A673 (cell line): ENCODE results near the gene RFPL1. TPM values are rescaled to one million over a fixed set of nuclear protein-coding genes. Genes with fewer than 3 reads are reported as not detected.

Experiments
- BruUV-seq: library from RNA; stranded (reverse); fragments of 400-500 nt; replicated peaks from 2 replicates; lab custom pipeline; 2021; lab: Mats Ljungman, UMichigan
- CTCF ChIA-PET: fragments of 300-600 bp; sonication (Branson Sonifier 250); formaldehyde crosslinking; loops from one replicate; lab custom pipeline; 2022; ENCODE audit warnings: antibody characterized with exemption; lab: Charles Lee
- POLR2A ChIA-PET: fragments of 300-600 bp; sonication (Branson Sonifier 250); formaldehyde crosslinking; loops from one replicate; lab custom pipeline; 2022; ENCODE audit warnings: antibody characterized with exemption; ENCODE audit not compliant: low non-redundant PET; lab: Charles Lee
- DNase-seq: peaks from one replicate; pipeline ENCODE4 v3.0.0-alpha.2; 2015; ENCODE audit warnings: low spot score
- H3K27ac ChIP-seq: fragments of 200-600 bp; sonication (generic); 2 replicates; pipeline ENCODE4 v1.5.1; 2016; ENCODE audit warnings: mixed run types, low read depth, mild to moderate bottlenecking, mixed read lengths, antibody characterized with exemption, low read length; ENCODE audit not compliant: poor library complexity, severe bottlenecking
- H3K27me3 ChIP-seq: fragments of 200-600 bp; sonication (generic); replicated peaks from 2 replicates; pipeline ENCODE4 v1.6.1; 2017; ENCODE audit warnings: mixed run types, low read depth, mild to moderate bottlenecking, mixed read lengths, antibody characterized with exemption, low read length; ENCODE audit not compliant: insufficient read depth, poor library complexity
- H3K36me3 ChIP-seq: fragments of 200-600 bp; sonication (generic); 2 replicates; pipeline ENCODE4 v1.6.1; 2016; ENCODE audit warnings: mixed run types, mild to moderate bottlenecking, mixed read lengths, antibody characterized with exemption, low read length; ENCODE audit not compliant: insufficient read depth, poor library complexity, severe bottlenecking
- H3K4me1 ChIP-seq: fragments of 200-600 bp; sonication (generic); 2 replicates; pipeline ENCODE4 v1.6.1; 2017; ENCODE audit warnings: mixed run types, mild to moderate bottlenecking, mixed read lengths, antibody characterized with exemption, low read length; ENCODE audit not compliant: insufficient read depth, poor library complexity, severe bottlenecking
- H3K4me3 ChIP-seq: fragments of 200-600 bp; sonication (generic); 2 replicates; pipeline ENCODE4 v1.5.1; 2016; ENCODE audit warnings: low read depth, mixed run types, mild to moderate bottlenecking, mixed read lengths, low read length; ENCODE audit not compliant: poor library complexity, severe bottlenecking
- H3K9me3 ChIP-seq: fragments of 200-600 bp; sonication (generic); 2 replicates; pipeline ENCODE4 v1.6.1; 2016; ENCODE audit warnings: mixed run types, low read depth, mild to moderate bottlenecking, mixed read lengths, antibody characterized with exemption, low read length; ENCODE audit not compliant: poor library complexity, severe bottlenecking
- EZH2 ChIP-seq: fragments of 200-600 bp; sonication (generic); IDR thresholded peaks from 2 replicates; pipeline ENCODE4 v1.6.1; 2017; ENCODE audit warnings: borderline replicate concordance, low read depth, mild to moderate bottlenecking, mixed read lengths, antibody characterized with exemption, low read length; ENCODE audit not compliant: poor library complexity, severe bottlenecking
- intact Hi-C: fragments of 100-400 bp; cut with micrococcal nuclease; formaldehyde crosslinking; loops from one replicate; pipeline ENCODE4 v1.10.0; 2022; ENCODE audit not compliant: unreplicated experiment
- total RNA-seq: library from RNA; stranded (reverse); gene quantifications from 2 replicates; pipeline ENCODE4 v1.2.3, GENCODE V29; 2021
- TF ChIP-seq, protein P1 (sequence below): fragments of 300-800, 200-600 bp; sonication (generic); conservative IDR thresholded peaks from 2 replicates; pipeline ENCODE4 v1.5.1; 2017; ENCODE audit warnings: low read depth, mild to moderate bottlenecking, antibody characterized with exemption, low read length, moderate library complexity, mixed read lengths

The RFPL1 gene
- total RNA-seq, 1 experiment from 2014 or later = not detected

- POLR2A ChIA-PET = no interaction called here
- no peak for DNase-seq
These were observed 5.1 kb downstream of the RFPL1 start for GRCh38 chr22:29443452-29443851.

DNA sequence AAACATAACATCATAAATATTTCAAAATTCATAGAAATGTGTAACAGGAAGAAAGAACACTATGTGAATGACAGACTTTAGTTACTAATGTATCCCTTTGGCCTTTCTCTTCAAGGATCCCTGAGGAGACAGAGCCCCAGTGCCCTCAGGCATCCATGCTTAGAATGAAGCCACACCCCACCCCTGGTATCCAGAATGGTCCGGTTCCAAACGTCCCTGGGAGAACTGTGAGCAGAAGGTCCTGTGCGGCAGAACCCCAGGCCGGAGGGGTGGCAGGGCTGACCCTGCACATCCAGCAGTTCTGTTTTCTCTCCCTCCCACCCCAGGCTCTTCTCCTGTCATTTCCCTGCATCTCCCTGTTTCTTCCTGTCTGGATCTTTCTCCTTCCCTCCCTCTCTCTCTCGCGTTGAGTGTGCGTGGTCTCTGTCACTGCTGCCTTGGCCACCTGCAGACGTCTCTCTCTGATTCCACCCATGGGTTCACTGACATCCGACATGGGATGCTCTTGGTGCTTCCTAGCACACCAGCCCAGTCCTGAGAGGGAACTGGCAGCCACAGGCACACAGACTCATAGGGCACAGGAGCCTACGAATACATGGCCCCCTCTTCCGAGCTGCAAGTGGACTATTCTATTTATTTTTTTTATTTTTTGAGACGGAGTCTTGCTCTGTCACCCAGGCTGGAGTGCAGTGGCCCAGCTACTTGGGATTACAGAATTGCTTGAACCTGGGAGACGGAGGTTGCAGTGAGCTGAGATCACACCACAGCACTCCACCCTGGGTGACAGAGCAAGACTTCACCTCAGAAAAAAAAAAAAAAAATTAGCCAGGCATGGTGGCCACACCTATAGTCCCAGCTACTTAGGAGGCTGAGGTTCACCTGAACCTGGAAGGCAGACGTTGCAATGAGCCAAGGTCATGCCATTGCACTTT is 5.7 kb downstream of the RFPL1 start:
- ChIA-PET CTCF (no interaction called here), POLR2A (no interaction called here)
- H3K9me3 ChIP-seq = no peaks in the 10 kb centered on the region
- H3K4me3 ChIP-seq = no peak overlapping the region
- no peaks in the 10 kb centered on the region for H3K36me3 ChIP-seq
- no peak for DNase-seq
- no TSS peak for BruUV-seq
- no peak for TF ChIP-seq EZH2
- no peaks in the 10 kb centered on the region for H3K27me3 ChIP-seq
- no peak overlapping the region for H3K27ac ChIP-seq
- no peaks in the 10 kb centered on the region for H3K4me1 ChIP-seq
- intact Hi-C loops = no loop called here

More at GRCh38 chr22:29443452-29443851, 5.1 kb downstream of the RFPL1 start:
- intact Hi-C loops = no loop called here
- TF ChIP-seq, protein P1, sequence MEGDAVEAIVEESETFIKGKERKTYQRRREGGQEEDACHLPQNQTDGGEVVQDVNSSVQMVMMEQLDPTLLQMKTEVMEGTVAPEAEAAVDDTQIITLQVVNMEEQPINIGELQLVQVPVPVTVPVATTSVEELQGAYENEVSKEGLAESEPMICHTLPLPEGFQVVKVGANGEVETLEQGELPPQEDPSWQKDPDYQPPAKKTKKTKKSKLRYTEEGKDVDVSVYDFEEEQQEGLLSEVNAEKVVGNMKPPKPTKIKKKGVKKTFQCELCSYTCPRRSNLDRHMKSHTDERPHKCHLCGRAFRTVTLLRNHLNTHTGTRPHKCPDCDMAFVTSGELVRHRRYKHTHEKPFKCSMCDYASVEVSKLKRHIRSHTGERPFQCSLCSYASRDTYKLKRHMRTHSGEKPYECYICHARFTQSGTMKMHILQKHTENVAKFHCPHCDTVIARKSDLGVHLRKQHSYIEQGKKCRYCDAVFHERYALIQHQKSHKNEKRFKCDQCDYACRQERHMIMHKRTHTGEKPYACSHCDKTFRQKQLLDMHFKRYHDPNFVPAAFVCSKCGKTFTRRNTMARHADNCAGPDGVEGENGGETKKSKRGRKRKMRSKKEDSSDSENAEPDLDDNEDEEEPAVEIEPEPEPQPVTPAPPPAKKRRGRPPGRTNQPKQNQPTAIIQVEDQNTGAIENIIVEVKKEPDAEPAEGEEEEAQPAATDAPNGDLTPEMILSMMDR = no peak
- no peak for TF ChIP-seq EZH2
- Histone ChIP-seq H3K4me1 (no peaks in the 10 kb centered on the region), H3K4me3 (no peak overlapping the region), H3K9me3 (no peaks in the 10 kb centered on the region), H3K27me3 (no peaks in the 10 kb centered on the region), H3K27ac (no peak overlapping the region), H3K36me3 (no peaks in the 10 kb centered on the region)
- BruUV-seq = no TSS peak
- CTCF ChIA-PET = no interaction called here

- Histone ChIP-seq H3K9me3 (no peaks in the 10 kb centered on the region), H3K27me3 (no peaks in the 10 kb centered on the region), H3K27ac (no peak overlapping the region), H3K36me3 (no peaks in the 10 kb centered on the region), H3K4me1 (no peaks in the 10 kb centered on the region), H3K4me3 (no peak overlapping the region)
- POLR2A ChIA-PET = no interaction called here
- intact Hi-C loops = no loop called here
- BruUV-seq = no TSS peak
- no peak for DNase-seq
- TF ChIP-seq, protein P1 = no peak
- TF ChIP-seq EZH2 = no peak
- CTCF ChIA-PET = no interaction called here
These were observed 7.1 kb downstream of the RFPL1 start for GRCh38 chr22:29445508-29445907.
